Measurements from ENCODE around the gene OPTN. TPM values are rescaled to one million over a fixed set of nuclear protein-coding genes. Genes with fewer than 3 reads are reported as not detected.

OPTN gene
- polyA plus RNA-seq, 3 donors, result 1.4 to 3.7 (median 2.6) TPM

- H3K27me3 Mint-ChIP-seq (ENCODE audit: low read depth in 3 of 3), result peaks cover 0 to 4% (median 4%) of the 10 kb centered on the region in 3 donors
- Histone ChIP-seq H4K20me1 (ENCODE audit: insufficient read depth, low read length) (no peaks in the 10 kb centered on the region), H3K36me3 (replicated peaks in 1 of 2; ENCODE audit: control insufficient read depth in 1 of 2, insufficient read depth in 2 of 2, low read length in 2 of 2) (no peaks in the 10 kb centered on the region), H3K9ac (ENCODE audit: insufficient read depth, low read length, poor library complexity, severe bottlenecking) (no peak overlapping the region), H3K9me3 (replicated peaks in 1 of 2; ENCODE audit: control insufficient read depth in 1 of 2, insufficient read depth in 1 of 2, low read length in 2 of 2) (peaks cover under 1 to 18% of the 10 kb centered on the region in 2 donors), H3K4me2 (replicated peaks; ENCODE audit: extremely low read depth, low read length, poor library complexity, severe bottlenecking) (no peak overlapping the region), H3K27me3 (ENCODE audit: control insufficient read depth in 2 of 2, insufficient read depth in 2 of 2, low read length in 2 of 2) (no peaks in the 10 kb centered on the region), H3K4me1 (ENCODE audit: control insufficient read depth in 1 of 2, insufficient read depth in 2 of 2, low read length in 2 of 2) (no peaks in the 10 kb centered on the region), H2AFZ (ENCODE audit: insufficient read depth, low read depth, low read length, poor library complexity, severe bottlenecking) (no peak overlapping the region), H3K79me2 (ENCODE audit: insufficient read depth, low read length) (no peaks in the 10 kb centered on the region), H3K27ac (ENCODE audit: low read depth in 1 of 2, low read length in 2 of 2) (no peak overlapping the region), H3K4me3 (replicated peaks in 1 of 3; ENCODE audit: low read depth in 2 of 3, low read length in 3 of 3) (no peak overlapping the region)
- H3K36me3 Mint-ChIP-seq, result no peaks in the 10 kb centered on the region
- H3K4me3 Mint-ChIP-seq, result no peak overlapping the region
- peaks cover 8 to 39% (median 18%) of the 10 kb centered on the region in 7 donors for H3K9me3 Mint-ChIP-seq
- intact Hi-C loops (cut with micrococcal nuclease), result no loop called here
- WGBS (ENCODE audit: insufficient coverage), result no CpG with 5 or more reads among the region's 2 CpGs
- no peak for DNase-seq
- H3K4me1 Mint-ChIP-seq, result no peaks in the 10 kb centered on the region
- H3K27ac Mint-ChIP-seq, result no peak overlapping the region
- no peak for TF ChIP-seq CTCF (IDR thresholded peaks at IDR 0.05)
These were observed 9.7 kb upstream of the OPTN start for GRCh38 chr10:13090289-13090688.

- Histone ChIP-seq H3K79me2 (ENCODE audit: insufficient read depth, low read length) (no peaks in the 10 kb centered on the region), H3K4me3 (replicated peaks in 1 of 3; ENCODE audit: low read depth in 2 of 3, low read length in 3 of 3) (no peak overlapping the region), H3K4me1 (ENCODE audit: control insufficient read depth in 1 of 2, insufficient read depth in 2 of 2, low read length in 2 of 2) (no peaks in the 10 kb centered on the region), H3K4me2 (replicated peaks; ENCODE audit: extremely low read depth, low read length, poor library complexity, severe bottlenecking) (no peak overlapping the region), H3K9me3 (replicated peaks in 1 of 2; ENCODE audit: control insufficient read depth in 1 of 2, insufficient read depth in 1 of 2, low read length in 2 of 2) (peaks cover 0 to 9% of the 10 kb centered on the region in 2 donors), H2AFZ (ENCODE audit: insufficient read depth, low read depth, low read length, poor library complexity, severe bottlenecking) (no peak overlapping the region), H3K27ac (ENCODE audit: low read depth in 1 of 2, low read length in 2 of 2) (no peak overlapping the region), H3K27me3 (ENCODE audit: control insufficient read depth in 2 of 2, insufficient read depth in 2 of 2, low read length in 2 of 2) (no peaks in the 10 kb centered on the region), H3K36me3 (replicated peaks in 1 of 2; ENCODE audit: control insufficient read depth in 1 of 2, insufficient read depth in 2 of 2, low read length in 2 of 2) (no peaks in the 10 kb centered on the region), H4K20me1 (ENCODE audit: insufficient read depth, low read length) (no peaks in the 10 kb centered on the region), H3K9ac (ENCODE audit: insufficient read depth, low read length, poor library complexity, severe bottlenecking) (no peak overlapping the region)
- Mint-ChIP-seq H3K4me3 (no peak overlapping the region), H3K27me3 (ENCODE audit: low read depth in 3 of 3) (peaks cover 0 to 5% (median 4%) of the 10 kb centered on the region in 3 donors), H3K36me3 (no peaks in the 10 kb centered on the region), H3K4me1 (no peaks in the 10 kb centered on the region), H3K27ac (no peak overlapping the region), H3K9me3 (peaks cover 5 to 28% (median 8%) of the 10 kb centered on the region in 7 donors)
- no CpG with 5 or more reads among the region's 3 CpGs for WGBS (ENCODE audit: insufficient coverage)
- TF ChIP-seq CTCF (IDR thresholded peaks at IDR 0.05), result no peak
- intact Hi-C loops (cut with micrococcal nuclease), result no loop called here
- DNase-seq, result no peak
These were observed 8.2 kb upstream of the OPTN start for GRCh38 chr10:13091801-13092200.
